ENCODE results near the gene SORL1.

- TF ChIP-seq POLR2A (IDR thresholded peaks at IDR 0.05): no peak
- TF ChIP-seq EP300 (IDR thresholded peaks at IDR 0.05): no peak
These were observed 12.4 kb upstream of the SORL1 start for GRCh38 chr11:121439759-121440158.
